HL-60 (cell line): Measurements from ENCODE around the gene CYP27C1.

Source experiments
- DNase-seq, 2 experiments: peaks; one replicate each; pipeline ENCODE4 v3.0.0-alpha.2; 2010 to 2020; ENCODE audit warnings: low read depth in 1 of 2, low spot score in 1 of 2
- H3K27ac ChIP-seq: fragments of 250-450 bp; sonication (Bioruptor Pico); replicated peaks from 2 replicates; pipeline ENCODE4 v1.5.1; 2020; ENCODE audit warnings: mild to moderate bottlenecking, moderate library complexity
- H3K27me3 ChIP-seq: fragments of 250-450 bp; sonication (Bioruptor Pico); 2 replicates; pipeline ENCODE4 v1.5.1; 2021; ENCODE audit warnings: mild to moderate bottlenecking, moderate library complexity; ENCODE audit not compliant: insufficient read depth, poor library complexity, severe bottlenecking
- H3K4me3 ChIP-seq: replicated peaks from 2 replicates; pipeline ENCODE4 v1.5.1; 2011; ENCODE audit warnings: mild to moderate bottlenecking, control low read depth, low read length; ENCODE audit not compliant: insufficient read depth
- CTCF ChIP-seq: IDR thresholded peaks from one replicate; pipeline ENCODE4 v1.5.1; 2011; ENCODE audit warnings: low read length, control low read depth, inconsistent platforms; ENCODE audit not compliant: insufficient read depth
- GABPA ChIP-seq: IDR thresholded peaks from 2 replicates; pipeline ENCODE4 v1.6.1; 2012; ENCODE audit warnings: low read depth
- POLR2AphosphoS5 ChIP-seq: IDR thresholded peaks from 2 replicates; pipeline ENCODE4 v1.6.1; 2012; ENCODE audit warnings: low read depth
- REST ChIP-seq: IDR thresholded peaks from 2 replicates; pipeline ENCODE4 v1.6.1; 2012; ENCODE audit warnings: low read depth; ENCODE audit not compliant: insufficient replicate concordance
- SPI1 ChIP-seq: IDR thresholded peaks from 2 replicates; pipeline ENCODE4 v1.6.1; 2012; ENCODE audit warnings: low read depth, mild to moderate bottlenecking, borderline replicate concordance

CYP27C1 gene

DNA sequence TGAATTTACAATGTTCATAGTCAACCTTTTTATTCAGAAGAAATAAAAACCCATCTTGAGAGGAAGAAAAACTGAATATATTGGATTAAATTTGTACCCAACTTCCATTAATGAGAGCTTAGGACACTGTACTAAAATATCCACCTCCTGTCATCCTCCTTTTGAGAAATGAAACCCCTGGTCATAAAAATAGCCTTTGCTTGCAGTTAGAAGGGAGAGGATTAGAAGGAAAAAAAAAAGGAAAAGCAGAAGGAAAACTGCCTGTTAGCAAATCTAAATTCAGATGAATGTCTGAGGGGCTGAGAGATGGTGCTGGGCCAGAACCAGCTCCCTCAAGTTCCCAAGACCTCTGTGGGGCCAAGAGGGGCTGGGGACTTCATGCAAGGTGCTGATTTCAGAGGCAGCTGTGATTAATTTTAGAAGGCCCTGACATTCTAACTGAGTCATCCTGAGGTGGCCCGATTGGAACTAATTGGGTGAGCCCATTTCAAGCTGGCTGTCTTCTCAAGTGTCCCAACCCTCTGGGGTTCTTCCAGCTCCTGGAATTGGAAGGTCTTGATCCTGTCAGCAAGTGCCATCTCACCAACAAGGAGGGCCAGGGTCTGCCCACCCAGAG, 74.7 kb downstream of the CYP27C1 start:
- DNase-seq: no peak
- Histone ChIP-seq H3K27me3 (no peaks in the 10 kb centered on the region), H3K4me3 (no peak overlapping the region), H3K27ac (no peak overlapping the region)
- TF ChIP-seq SPI1 (no peak), POLR2AphosphoS5 (no peak), REST (no peak), CTCF (no peak)

GRCh38 chr2:127143841-127144782, 76.0 kb downstream of the CYP27C1 start:
- DNase-seq: no peak
- H3K27ac ChIP-seq: no peak overlapping the region
- H3K27me3 ChIP-seq: no peaks in the 10 kb centered on the region
- TF ChIP-seq GABPA (no peak), SPI1 (no peak), CTCF (no peak), REST (no peak), POLR2AphosphoS5 (no peak)
- H3K4me3 ChIP-seq: no peak overlapping the region

DNA sequence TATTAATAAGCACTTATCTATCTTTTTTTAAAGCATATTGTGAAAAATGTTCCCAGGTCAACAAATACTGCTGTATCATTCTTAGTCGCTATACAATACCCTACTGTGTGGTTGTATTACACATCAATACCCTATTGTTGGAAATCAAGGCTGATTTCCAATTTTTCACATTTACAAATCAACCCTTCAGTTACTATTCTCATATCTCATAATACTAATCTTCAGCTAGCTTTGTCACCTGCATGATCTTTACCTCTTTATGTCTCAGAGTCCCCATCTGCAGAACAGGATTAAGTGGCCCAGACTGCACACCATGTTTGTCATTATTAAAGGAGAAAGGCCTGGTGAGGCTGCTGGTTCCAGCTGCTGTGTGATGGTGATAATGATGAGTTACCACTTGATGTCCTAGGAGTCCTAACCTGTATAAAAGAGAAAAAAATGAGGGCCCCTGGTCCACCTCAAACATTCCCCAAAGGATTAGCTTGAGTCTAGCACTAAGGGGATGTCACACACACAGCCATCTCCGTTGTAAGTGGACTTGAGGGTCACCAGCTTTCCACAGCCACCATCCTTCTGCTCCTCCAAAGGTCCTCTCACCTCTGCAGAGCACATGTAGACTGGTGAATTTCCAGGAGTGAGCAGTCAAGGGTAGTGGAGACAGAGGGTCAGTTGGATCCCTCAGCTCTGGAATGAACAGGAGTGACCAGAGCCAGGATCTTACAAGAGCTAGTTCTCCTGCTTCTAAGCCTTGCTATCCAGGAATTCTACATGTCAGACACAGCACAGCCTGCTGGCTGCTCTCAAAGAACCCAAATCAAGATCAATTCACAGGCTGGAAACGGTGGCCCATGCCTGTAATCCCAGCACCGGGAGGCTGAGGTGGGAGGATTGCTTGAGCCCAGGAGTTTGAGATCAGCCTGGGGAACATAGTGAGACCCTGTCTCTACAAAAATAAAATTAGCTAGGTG, 77.2 kb downstream of the CYP27C1 start:
- Histone ChIP-seq H3K27ac (no peak overlapping the region), H3K27me3 (no peaks in the 10 kb centered on the region), H3K4me3 (no peak overlapping the region)
- no peak for TF ChIP-seq REST
- TF ChIP-seq CTCF: no peak
- TF ChIP-seq GABPA: no peak
- no peak for TF ChIP-seq SPI1
- no peak for DNase-seq
